ENCODE data around the gene CGREF1. TPM values are rescaled to one million over a fixed set of nuclear protein-coding genes. Genes with fewer than 3 reads are reported as not detected.

CGREF1 gene
- total RNA-seq, 1 experiment from 2014 or later, result 4.0 TPM

- no peak overlapping the region for H2AFZ ChIP-seq (ENCODE audit: low read depth, low read length, poor library complexity, severe bottlenecking)
- H3K9ac ChIP-seq (ENCODE audit: low read length), result no peak overlapping the region
- no TSS peak for BruUV-seq (replicated peaks)
- no peaks in the 10 kb centered on the region for H3K79me2 ChIP-seq (ENCODE audit: insufficient read depth, low read length)
- peaks cover 0 to 9% of the 10 kb centered on the region in 2 experiments; a peak in 1 of 4 replicates for H3K4me1 ChIP-seq (ENCODE audit: control insufficient read depth in 1 of 2, insufficient read depth in 2 of 2, low read length in 2 of 2)
- H3K36me3 ChIP-seq (ENCODE audit: control insufficient read depth in 1 of 2, insufficient read depth in 2 of 2, low read length in 2 of 2), result no peaks in the 10 kb centered on the region
- H3K9me2 ChIP-seq (ENCODE audit: insufficient read depth), result no peaks in the 10 kb centered on the region
- H3K4me3 ChIP-seq (replicated peaks in 1 of 2; ENCODE audit: low read depth in 1 of 2, low read length in 2 of 2), result no peak overlapping the region
- no peak for TF ChIP-seq RAD21 (IDR thresholded peaks at IDR 0.05; ENCODE audit: low read depth)
- no peak for TF ChIP-seq CTCF (IDR thresholded peaks at IDR 0.05 in 2 of 3, conservative IDR thresholded peaks at IDR 0.05 in 1 of 3; ENCODE audit: borderline replicate concordance in 1 of 3, insufficient read depth in 1 of 3, low read depth in 2 of 3, low read length in 2 of 3)
- no peak for TF ChIP-seq ZNF274 (IDR thresholded peaks at IDR 0.05; ENCODE audit: low read depth, low read length)
- TF ChIP-seq ATF3 (IDR thresholded peaks at IDR 0.05), result no peak
- TF ChIP-seq EZH2phosphoT487 (IDR thresholded peaks at IDR 0.05; ENCODE audit: borderline replicate concordance), result no peak
- TF ChIP-seq CBX3 (IDR thresholded peaks at IDR 0.05; ENCODE audit: low read depth), result no peak
- TF ChIP-seq ZBTB33 (IDR thresholded peaks at IDR 0.05; ENCODE audit: extremely low read depth, insufficient replicate concordance, low read length), result no peak
- TF ChIP-seq SIN3A (IDR thresholded peaks at IDR 0.05; ENCODE audit: low read depth), result no peak
- no peak for TF ChIP-seq CEBPB (IDR thresholded peaks at IDR 0.05; ENCODE audit: low read depth)
- no peak for TF ChIP-seq YY1 (IDR thresholded peaks at IDR 0.05; ENCODE audit: extremely low read depth, insufficient replicate concordance, low read depth, low read length)
- TF ChIP-seq SRF (IDR thresholded peaks at IDR 0.05; ENCODE audit: low read depth), result no peak
- RAD21 ChIA-PET (ENCODE audit: low non-redundant PET in 1 of 2, low total read pairs in 2 of 2, uncharacterized antibody in 2 of 2, unreplicated experiment in 2 of 2), result no interaction called here
- no peaks in the 10 kb centered on the region for H3K27me3 ChIP-seq (ENCODE audit: insufficient read depth, low read length)
- H4K20me1 ChIP-seq (ENCODE audit: insufficient read depth), result no peaks in the 10 kb centered on the region
- CTCF ChIA-PET, result no interaction called here
- no peak overlapping the region for H3K27ac ChIP-seq (ENCODE audit: low read depth, low read length)
- intact Hi-C loops (cut with micrococcal nuclease), result no loop called here
- ATAC-seq (no peak), DNase-seq (ENCODE audit: low read depth, low spot score) (no peak)
- H3K4me2 ChIP-seq (ENCODE audit: low read length), result no peak overlapping the region
- POLR2A ChIA-PET, result no interaction called here
- H3K9me3 ChIP-seq (ENCODE audit: control insufficient read depth in 1 of 2, insufficient read depth in 1 of 2, low read depth in 1 of 2, low read length in 2 of 2), result no peaks in the 10 kb centered on the region
These were observed 26.1 kb downstream of the CGREF1 start for GRCh38 chr2:27092696-27093429.

Data from HCT116 (cell line).